ENCODE measurements around the gene GDF15.
A peak's percentile ranks its signal among the peaks of the same experiment; 100 is the strongest.
"Not testable (repeated sequence)": the region's sequence is repeated elsewhere in the genome, so short reads cannot be mapped to it uniquely, and the experiment has no call there.

GDF15 gene

DNA sequence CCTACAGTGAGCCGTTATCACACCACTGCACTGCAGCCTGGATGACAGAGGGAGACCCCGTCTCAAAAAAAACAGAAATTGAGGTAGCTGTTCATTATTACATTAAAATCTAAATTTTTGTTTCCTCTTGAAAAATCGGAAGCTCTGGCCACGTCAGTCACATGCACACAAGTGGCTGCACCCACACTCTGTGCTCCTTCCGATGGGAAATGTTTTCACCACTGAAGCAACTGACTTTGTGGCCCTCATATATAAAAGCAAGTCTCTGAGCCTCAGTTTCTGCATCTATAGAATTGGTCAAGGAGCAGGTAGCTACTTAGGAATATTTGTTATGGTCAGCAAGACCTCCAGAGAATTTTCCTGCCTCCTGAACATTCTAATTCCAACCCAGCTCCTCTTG, 7.0 kb downstream of the GDF15 start:
- no peak for DNase-seq

- no peak for DNase-seq
These were observed 7.9 kb downstream of the GDF15 start for GRCh38 chr19:18393836-18394235.

DNA sequence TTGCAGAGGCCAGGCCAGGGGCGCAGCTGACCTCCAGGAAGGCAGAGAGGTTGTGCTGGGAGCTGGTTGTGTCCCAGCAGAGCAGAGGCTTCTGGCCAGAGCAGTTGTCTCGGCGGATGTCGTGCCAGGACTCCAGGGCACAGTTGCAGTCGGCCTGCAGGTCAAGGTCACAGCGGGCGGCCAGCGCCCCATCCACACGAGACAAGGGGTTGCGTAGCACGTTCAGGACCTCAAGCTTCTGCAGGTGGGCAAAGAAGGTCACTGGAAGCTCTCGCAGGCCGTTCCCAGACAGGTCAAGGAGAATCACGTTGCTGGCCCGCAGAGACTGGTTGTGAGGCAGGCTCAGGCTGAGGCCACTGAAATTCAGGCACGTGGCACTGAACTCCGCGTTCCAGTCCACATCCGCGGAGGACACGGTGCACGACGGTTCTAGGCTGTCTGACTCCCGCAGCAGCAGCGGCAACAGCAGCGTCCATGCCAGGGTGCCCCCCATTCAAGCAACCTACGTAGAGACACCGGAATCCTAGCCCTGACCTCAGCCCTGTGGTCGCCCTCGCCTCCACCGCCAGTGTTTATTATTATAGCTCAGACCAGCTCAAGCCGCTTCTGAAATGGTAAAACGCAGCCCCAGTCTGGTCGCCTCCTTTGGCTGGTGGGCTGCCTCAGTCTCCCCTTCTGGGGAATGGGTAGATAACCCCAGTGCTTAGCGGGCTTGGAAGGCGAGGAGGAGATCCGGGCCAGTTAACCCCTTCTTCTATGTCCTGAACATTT, 10.7 kb downstream of the GDF15 start:
- no peak for DNase-seq

DNA sequence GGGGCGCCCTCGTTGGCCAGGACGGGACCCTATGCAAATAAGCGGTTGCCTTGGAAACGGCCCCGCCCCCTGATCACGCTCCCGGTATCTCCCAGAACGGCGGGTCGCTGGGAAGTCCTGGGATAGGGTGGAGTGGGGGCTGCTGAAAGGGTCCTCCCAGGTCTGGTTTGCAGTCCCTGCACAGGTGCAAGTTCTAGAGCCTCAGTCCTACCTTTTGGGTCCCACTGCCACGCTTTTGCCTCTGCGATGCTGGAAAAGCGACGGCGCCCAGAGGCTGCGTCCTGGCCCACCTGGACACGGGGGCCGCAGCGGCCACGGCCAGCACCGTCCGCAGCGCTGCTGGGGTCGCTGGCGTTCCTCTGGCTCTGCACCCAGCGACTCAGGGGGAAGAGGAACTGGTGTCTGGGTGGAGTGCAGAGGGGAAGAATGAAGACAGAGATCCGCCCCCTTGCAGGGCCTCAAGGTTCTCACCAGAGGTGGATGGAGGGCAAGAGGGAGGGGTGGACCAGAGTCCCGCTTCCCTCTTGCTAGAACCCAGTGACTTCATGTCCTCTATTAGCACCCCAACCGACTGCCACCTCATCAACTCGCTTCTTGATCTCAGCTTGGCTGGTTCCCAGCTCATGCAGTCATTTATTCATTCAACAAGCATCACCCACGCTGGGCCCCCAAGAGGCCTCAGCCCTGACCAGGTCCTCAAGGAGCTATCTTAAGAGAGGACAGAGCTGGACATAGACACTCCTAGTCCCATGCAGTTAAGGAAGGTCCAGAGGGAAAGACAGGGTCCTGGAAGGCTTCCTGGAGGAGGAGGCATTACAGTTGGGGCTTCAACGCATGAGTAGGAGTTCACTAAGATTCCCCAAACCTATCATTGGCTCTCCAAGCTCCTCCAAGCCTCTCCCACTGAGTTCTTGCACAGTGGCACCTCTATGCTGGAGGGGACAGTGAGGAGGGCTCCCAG, 11.6 kb downstream of the GDF15 start, which contains the start of gene LRRC25:
LRRC25 (minus strand) TSS at position 381 of the 961 bp plus-strand sequence. CDS start 659 bp downstream, outside the sequence.
- DNase-seq: peak; percentile 29

DNA sequence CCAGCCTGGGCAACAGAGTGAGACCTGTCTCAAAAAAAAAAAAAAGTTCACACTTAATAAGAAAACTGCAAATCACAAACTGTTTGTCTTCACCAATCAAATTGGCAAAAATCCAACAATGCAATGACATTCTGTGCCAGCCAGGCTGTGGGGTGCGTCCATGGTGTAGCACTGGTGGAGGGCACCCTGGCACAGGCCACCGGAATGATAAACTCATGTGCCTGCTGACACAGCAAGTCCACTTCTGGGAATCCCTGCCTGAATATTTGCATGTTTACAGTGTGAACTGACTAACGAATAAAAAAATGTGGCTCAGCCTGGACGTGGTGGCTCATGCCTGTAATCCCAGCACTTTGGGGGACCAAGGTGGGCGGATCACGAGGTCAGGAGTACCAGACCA, 13.1 kb downstream of the GDF15 start:
- DNase-seq: no peak

GRCh38 chr19:18401580-18402112, 15.7 kb downstream of the GDF15 start:
- peak; percentile 35 for DNase-seq

GRCh38 chr19:18402455-18403248, 16.7 kb downstream of the GDF15 start:
- DNase-seq: not testable (repeated sequence)

- not testable (repeated sequence) for DNase-seq
These were observed 19.8 kb downstream of the GDF15 start for GRCh38 chr19:18405754-18406153.

- no peak for DNase-seq
These were observed 20.8 kb downstream of the GDF15 start for GRCh38 chr19:18406749-18407148.

GRCh38 chr19:18408053-18408476, 22.1 kb downstream of the GDF15 start:
- peak; percentile 40 for DNase-seq

DNA sequence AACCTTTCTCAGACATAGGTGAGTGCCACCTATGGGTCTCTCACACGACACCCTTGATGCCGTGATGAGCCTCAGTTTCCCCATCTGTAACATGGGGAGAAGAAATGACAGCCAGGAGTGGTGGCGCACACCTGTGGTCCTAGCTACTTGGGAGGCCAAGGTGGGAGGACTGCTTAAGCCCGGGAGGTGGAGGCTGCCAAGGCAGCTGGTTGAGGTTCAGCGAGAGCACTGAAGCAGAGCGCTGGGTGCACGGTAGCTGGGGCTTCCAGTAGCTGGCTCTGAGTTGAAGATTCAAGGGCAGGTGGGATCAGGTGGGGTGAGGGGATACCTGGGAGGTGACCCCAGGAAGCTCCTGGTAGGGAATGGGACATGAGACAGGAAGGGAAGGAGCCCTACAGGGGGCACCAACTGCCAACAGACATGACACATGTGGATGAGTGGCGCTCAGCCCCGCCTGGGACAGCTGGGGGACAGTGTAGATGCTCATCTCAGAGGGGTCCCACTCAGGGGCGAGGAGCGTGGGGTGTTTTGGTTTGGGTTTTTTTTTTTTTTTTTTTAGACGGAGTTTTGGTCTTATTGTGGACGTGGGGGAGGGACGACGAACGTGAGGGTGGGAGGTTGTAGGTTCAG, 26.8 kb downstream of the GDF15 start:
- no peak for DNase-seq

GRCh38 chr19:18414504-18415177, 28.7 kb downstream of the GDF15 start:
- no peak for DNase-seq

- peak; percentile 81 for DNase-seq
These were observed 29.4 kb downstream of the GDF15 start for GRCh38 chr19:18415178-18415867.

DNA sequence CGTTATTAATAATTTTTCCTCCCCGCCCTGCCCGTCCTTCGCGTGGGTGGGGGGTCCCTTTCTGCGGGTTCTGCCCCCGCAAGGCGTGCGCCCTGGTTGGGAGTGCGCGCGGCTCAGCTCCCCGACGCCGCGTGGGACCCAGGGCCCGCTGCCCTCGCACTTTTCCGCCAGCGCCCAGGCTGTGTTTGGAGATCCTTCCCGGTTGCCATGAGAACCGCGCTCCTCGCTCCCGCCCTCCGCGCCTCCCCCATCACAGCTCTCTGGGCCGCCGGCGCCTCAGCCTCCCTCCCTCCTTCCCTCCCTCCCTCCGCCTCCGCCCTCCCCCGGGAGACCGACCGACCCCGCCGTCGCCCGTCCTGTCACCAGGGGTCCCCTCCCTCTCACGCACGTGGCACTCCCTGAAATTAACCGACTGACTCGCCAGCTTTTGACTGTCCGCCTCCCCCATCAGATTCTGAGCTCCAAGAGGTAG, 30.9 kb downstream of the GDF15 start:
- peak; percentile 91 for DNase-seq

DNA sequence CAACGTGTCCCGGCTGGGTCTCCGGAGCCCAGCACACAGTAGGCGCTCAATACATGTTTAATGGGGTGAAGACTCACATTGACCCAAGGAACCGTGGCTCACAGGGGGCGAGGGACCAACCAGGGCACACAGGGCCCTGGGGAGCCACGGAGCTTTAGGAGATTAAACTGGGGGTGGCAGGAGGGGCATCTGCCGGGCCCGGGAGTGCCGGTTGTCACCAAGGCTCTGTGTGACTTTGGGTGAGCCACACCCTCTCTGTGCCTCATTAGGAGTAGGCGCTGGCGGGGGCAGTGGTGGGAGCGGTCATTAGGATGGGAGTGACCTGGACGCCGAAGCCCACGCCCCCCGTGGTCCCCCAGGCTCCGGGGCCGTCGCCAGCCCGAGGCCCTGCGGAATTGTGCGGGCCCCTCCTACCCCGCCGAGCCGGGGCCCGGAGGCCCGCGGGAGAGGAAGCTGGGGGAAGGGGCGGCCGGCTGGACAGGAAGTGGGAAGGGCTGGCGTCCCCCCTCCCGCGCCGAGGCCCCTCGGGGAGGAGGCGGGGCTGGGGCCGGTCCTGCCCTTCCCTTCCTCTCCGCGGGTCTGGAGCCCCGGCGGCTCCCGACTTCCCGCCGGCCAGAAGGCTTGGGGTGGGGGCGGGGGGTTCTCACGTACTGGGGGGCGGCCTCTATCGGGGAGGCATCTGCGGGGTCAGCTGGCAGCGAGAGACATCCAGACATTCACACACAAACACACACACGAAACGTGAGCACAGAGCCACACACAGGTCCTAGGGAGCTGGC, 31.5 kb downstream of the GDF15 start:
- DNase-seq: peak; percentile 90

DNA sequence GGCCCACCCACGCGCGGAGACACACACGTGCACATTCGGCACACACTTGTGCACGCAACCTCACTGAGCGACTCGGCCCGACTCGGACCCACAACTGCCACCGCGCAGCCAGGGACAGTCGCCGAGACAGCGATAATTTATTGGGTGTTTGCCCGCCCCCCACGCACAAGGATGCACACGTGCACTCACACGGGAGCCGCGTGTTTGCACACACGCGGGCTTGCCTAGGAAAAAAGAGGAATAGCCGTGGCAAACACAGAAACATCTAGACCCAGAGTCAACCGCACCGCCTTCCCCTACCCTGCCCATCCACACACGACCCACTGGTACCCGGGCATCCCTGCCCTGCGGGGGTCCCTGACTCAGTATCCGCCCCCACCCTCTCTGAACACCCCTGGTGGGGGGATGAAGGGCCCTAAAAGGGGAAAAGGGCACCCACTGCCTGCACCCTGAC, 32.1 kb downstream of the GDF15 start:
- DNase-seq: no peak

DNA sequence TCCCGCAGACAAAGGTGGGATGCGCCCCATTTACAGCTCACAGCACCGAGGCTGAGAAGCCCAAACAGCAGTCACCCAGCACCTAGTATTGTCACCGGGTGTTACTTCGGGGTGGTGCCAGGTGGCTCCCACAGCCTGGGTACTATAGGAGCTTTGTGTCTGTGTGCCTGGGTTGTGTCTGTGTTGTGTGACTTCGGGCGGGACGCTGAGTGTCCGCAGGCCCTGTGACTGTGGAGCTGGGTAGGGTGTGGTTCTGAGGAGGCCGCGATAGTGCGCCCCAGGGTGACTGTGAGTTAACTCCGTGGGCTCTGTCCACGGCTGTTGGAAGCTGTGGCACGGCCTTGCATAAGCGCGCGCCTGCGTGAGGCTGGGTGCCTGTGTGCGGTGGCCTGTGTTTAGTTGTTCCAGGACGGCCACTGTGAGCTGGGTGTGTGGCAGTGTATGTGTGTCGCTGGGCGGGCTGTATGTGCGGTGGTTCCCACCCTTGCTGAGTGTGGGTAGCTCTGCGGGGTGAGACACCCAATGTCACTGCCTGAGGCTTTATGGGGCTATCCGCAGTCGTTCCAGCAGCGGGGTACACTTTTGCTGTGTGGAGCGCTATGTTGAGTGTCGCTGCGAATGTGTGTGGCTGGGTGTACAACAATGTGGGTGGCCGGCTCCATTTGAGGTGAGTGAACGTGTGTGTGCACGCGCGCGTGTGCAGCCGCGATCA, 32.7 kb downstream of the GDF15 start:
- peak; percentile 68 for DNase-seq

DNA sequence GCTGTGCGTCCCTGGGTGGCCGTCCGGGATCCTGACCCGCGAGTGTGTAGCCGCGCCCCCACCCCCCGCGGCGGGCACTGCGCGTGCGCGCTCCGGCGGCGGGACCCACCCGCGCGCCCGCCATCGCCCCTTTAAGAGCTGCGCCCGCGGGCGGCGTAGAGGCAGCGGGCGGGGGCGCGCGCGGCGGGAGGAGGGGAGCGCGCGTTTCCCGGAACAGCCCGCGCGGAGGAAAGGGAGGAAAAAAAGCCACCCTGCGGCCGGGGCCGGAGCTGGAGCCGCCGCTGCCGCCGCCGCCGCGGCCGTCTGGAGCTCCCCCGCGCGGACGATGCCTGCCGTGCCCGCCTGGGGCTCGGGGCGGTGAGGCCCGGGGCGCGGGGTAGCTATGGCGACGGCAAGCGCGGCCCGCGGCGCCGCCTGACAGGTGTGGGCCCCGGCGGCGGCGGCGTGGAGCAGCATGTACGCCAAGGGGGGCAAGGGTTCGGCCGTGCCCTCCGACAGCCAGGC, 33.3 kb downstream of the GDF15 start, which contains the start of gene SSBP4:
SSBP4 (plus strand) TSS at position 204 of the 504 bp plus-strand sequence; CDS start at position 455, 251 bp downstream.
- DNase-seq: peak; percentile 90
